Stomach (tissue), 9 donors: Measurements from ENCODE around the gene SYT3. TPM values are rescaled to one million over a fixed set of nuclear protein-coding genes. Genes with fewer than 3 reads are reported as not detected.

Experiments used
- DNase-seq, 2 donors: peaks; one replicate each; pipeline versions ENCODE4 v3.0.0 to v3.0.0-alpha.2; 2013 to 2019
- H3K27ac ChIP-seq, 5 donors: fragments of 200-600 bp in 4 of 5; sonication (generic) in 4 of 5; one replicate each; pipeline ENCODE4 v1.5.1; 2013 to 2019; ENCODE audit warnings: mild to moderate bottlenecking in 1 of 5, moderate library complexity in 1 of 5
- H3K27me3 ChIP-seq, 3 donors: fragments of 200-600 bp; sonication (generic); one replicate each; pipeline ENCODE4 v1.5.1; 2017 to 2019; ENCODE audit warnings: mixed run types in 1 of 3
- H3K36me3 ChIP-seq, 4 donors: fragments of 200-600 bp; sonication (generic); 1 replicate in 3 of 4; 2 replicates in 1 of 4; pipeline ENCODE4 v1.5.1; 2016 to 2019
- H3K4me1 ChIP-seq, 4 donors: fragments of 200-600 bp; sonication (generic); one replicate each; pipeline ENCODE4 v1.5.1; 2016 to 2019
- H3K4me3 ChIP-seq, 4 donors: fragments of 200-600 bp; sonication (generic) in 3 of 4; one replicate each; pipeline ENCODE4 v1.5.1; 2016 to 2019; ENCODE audit warnings: mild to moderate bottlenecking in 1 of 4
- H3K9me3 ChIP-seq, 4 donors: fragments of 200-600 bp; sonication (generic); one replicate each; pipeline ENCODE4 v1.5.1; 2016 to 2019
- EP300 ChIP-seq: sonication (generic); formaldehyde crosslinking; IDR thresholded peaks from one replicate; pipeline ENCODE4 v1.6.1; 2017; ENCODE audit warnings: antibody characterized with exemption
- POLR2A ChIP-seq, 4 donors: fragments of 450-650 bp; IDR thresholded peaks; one replicate each; pipeline ENCODE4 v1.6.1; 2016; ENCODE audit warnings: antibody characterized with exemption in 4 of 4, control low read depth in 2 of 4, mild to moderate bottlenecking in 1 of 4, moderate library complexity in 1 of 4
- POLR2AphosphoS5 ChIP-seq, 3 donors: sonication (generic); formaldehyde crosslinking; IDR thresholded peaks; one replicate each; pipeline ENCODE4 v1.6.1; 2016; ENCODE audit warnings: antibody characterized with exemption in 3 of 3
- WGBS, 5 donors: extraction: QIAGEN DNeasy Blood & Tissue Kit in 3 of 5; methylation state at CpG; one replicate each; pipeline versions ENCODE4 v1.1.5 to v1.1.7; 2013 to 2018; 5-methylcytosine and 5-hydroxymethylcytosine counted together
- intact Hi-C: fragments of 100-400 bp; cut with DNase I; formaldehyde crosslinking; loops from one replicate; pipeline ENCODE4 v1.15.1; 2023; ENCODE audit warnings: low total_unique reads
- polyA plus RNA-seq, 3 donors: library from polyadenylated mRNA; stranded (reverse); fragments of 200-250 nt; gene quantifications; one replicate each; pipeline ENCODE4 v1.2.3, GENCODE V29; 2013
- total RNA-seq, 5 donors: library from RNA; depleted of rRNA; stranded (reverse); fragments of >200 nt; gene quantifications; one replicate each; pipeline versions ENCODE4 v1.1.0 to v1.2.3, GENCODE V29; 2014 to 2016
- TF ChIP-seq, protein P1 (sequence below), 7 experiments: fragments of 450-650 bp in 4 of 7; fragments of 200-600 bp in 3 of 7; sonication (generic) in 3 of 7; IDR thresholded peaks; one replicate each; pipeline ENCODE4 v1.5.1; 2016 to 2019; ENCODE audit warnings: antibody characterized with exemption in 7 of 7, control low read depth in 2 of 7, mild to moderate bottlenecking in 1 of 7
- donor health status: healthy with polysubstance abuse.
- donor health status: Bipolar disorder and iron deficiency.
- donor health status: healthy.

SYT3 gene
- total and polyA plus RNA-seq, 8 donors = 0.13 to 1.3 (median 0.14) TPM; not detected in 5

DNA sequence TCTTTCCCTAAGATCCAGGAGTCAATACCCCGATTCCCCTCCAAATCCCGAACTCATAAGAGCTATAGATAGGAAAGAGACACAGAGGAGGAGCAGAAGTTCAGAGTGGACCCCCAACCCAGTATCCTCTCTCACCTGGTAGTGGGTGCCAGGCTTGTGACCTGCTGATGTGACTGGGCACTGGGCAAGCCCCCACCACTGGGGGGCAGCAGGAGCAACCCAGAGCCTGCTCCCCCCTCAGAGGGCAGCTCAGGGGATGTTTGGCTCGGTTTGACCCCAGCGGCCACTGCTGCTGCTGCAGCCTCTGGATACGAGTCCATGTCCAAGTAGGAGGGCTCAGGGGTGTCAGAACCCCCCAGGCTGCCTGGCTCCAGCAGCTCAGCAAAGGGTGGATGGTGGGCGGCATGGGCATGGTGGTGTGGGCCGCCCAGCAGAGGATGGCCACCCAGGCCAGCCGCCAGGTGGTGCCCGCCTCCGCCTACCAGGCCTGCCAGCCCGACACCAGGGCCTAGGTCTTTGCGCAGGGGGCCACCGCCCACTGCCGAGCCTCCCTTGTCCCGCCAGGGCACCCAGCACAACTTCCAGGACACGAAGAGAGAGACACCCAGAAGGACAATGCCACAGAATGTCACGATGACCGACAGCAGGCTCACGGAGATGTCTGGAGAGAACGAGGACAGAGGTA lies 7.4 kb downstream of the SYT3 start:
- H3K36me3 ChIP-seq = no peaks in the 10 kb centered on the region
- H3K9me3 ChIP-seq = peaks cover 7 to 40% (median 35%) of the 10 kb centered on the region in 4 donors
- DNase-seq = no peak
- no peak overlapping the region for H3K27ac ChIP-seq
- no peak for TF ChIP-seq EP300
- TF ChIP-seq, protein P1, sequence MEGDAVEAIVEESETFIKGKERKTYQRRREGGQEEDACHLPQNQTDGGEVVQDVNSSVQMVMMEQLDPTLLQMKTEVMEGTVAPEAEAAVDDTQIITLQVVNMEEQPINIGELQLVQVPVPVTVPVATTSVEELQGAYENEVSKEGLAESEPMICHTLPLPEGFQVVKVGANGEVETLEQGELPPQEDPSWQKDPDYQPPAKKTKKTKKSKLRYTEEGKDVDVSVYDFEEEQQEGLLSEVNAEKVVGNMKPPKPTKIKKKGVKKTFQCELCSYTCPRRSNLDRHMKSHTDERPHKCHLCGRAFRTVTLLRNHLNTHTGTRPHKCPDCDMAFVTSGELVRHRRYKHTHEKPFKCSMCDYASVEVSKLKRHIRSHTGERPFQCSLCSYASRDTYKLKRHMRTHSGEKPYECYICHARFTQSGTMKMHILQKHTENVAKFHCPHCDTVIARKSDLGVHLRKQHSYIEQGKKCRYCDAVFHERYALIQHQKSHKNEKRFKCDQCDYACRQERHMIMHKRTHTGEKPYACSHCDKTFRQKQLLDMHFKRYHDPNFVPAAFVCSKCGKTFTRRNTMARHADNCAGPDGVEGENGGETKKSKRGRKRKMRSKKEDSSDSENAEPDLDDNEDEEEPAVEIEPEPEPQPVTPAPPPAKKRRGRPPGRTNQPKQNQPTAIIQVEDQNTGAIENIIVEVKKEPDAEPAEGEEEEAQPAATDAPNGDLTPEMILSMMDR (IDR thresholded peaks at IDR 0.05) = no peak
- no peak for TF ChIP-seq POLR2AphosphoS5 (IDR thresholded peaks at IDR 0.05)
- TF ChIP-seq POLR2A (IDR thresholded peaks at IDR 0.05) = no peak
- WGBS, 5 donors = 66 to 79% (median 74%) methylated on average over 16 to 20 of the region's 20 CpGs
- H3K4me3 ChIP-seq = no peak overlapping the region
- peaks cover 0 to 48% (median 10%) of the 10 kb centered on the region in 3 donors for H3K27me3 ChIP-seq
- intact Hi-C loops = no loop called here
- H3K4me1 ChIP-seq = no peaks in the 10 kb centered on the region

DNA sequence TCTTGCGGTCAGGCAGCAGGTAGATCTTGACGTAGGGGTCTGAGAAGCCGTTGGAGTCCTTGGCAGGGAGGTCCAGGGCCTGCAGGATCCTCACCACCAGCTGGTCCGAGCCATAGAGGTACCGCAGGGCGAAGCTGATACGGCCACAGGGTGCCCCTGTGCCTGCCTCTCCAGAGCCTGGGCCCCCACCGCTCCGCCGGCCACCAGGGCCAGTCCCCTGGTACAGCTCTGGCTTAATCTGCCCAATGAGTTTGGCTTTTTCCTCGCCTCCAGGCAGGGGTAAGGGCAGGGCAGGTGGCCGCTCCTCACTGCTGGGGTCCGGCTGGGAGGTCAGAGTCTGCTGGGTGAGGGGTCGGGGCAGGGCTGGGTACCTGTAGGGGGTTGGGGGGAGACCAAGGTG lies 9.9 kb downstream of the SYT3 start:
- 67 to 77% (median 73%) methylated on average over 8 to 14 of the region's 14 CpGs for WGBS, 5 donors
- Histone ChIP-seq H3K9me3 (peaks cover 7 to 29% (median 25%) of the 10 kb centered on the region in 4 donors), H3K4me1 (no peaks in the 10 kb centered on the region), H3K27me3 (peaks cover 0 to 29% (median 5%) of the 10 kb centered on the region in 3 donors), H3K4me3 (no peak overlapping the region), H3K27ac (no peak overlapping the region), H3K36me3 (no peaks in the 10 kb centered on the region)
- intact Hi-C loops = no loop called here
- no peak for DNase-seq
- no peak for TF ChIP-seq POLR2AphosphoS5 (IDR thresholded peaks at IDR 0.05)
- TF ChIP-seq, protein P1 (IDR thresholded peaks at IDR 0.05) = no peak
- no peak for TF ChIP-seq POLR2A (IDR thresholded peaks at IDR 0.05)
- no peak for TF ChIP-seq EP300

DNA sequence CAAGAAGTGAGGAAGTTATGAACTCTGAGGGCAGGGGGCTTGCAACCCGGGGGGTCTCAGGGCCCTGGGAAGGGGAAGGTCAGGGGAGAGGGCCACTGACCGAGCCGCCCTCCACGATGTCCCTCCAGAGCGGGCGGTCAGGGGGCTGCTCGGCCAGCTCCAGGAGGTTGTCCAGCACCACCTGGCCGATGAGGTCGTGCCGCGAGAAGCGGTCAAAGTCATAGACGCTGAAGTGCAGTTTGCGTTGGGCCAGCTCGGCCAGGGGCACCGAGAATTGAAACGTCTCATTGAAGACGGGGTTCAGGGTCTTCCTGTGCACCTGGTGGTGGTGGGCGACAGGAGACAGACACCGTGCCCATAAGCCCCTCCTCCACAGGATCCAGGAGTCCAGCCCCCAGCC lies 10.5 kb downstream of the SYT3 start:
- TF ChIP-seq, protein P1 (IDR thresholded peaks at IDR 0.05) = no peak
- TF ChIP-seq EP300 = no peak
- intact Hi-C loops = no loop called here
- Histone ChIP-seq H3K4me3 (no peak overlapping the region), H3K36me3 (no peaks in the 10 kb centered on the region), H3K27me3 (peaks cover 0 to 29% (median 5%) of the 10 kb centered on the region in 3 donors), H3K4me1 (no peaks in the 10 kb centered on the region), H3K27ac (no peak overlapping the region), H3K9me3 (peaks cover 6 to 23% (median 19%) of the 10 kb centered on the region in 4 donors)
- WGBS, 5 donors = 75 to 82% (median 79%) methylated on average over 20 of the region's 20 CpGs
- DNase-seq = no peak

DNA sequence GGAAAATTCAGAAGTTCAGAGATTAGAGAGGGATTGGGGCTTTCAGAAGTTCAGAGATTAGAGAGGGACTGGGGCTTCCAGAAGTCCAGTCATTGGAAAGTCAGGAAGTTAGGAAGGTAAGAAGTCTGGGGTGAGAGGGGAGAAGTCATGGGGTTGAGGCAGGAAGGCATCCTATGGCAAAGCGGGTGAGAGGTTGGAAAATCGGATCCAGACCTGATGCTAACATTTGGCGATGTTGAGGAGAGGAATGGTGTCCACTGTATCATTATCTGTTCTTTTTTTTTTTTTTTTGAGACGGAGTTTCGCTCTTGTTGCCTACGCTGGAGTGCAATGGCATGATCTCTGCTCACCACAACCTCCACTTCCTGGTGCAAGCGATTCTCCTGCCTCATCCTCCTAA lies 11.1 kb downstream of the SYT3 start:
- WGBS, 5 donors = 89 to 91% (median 90%) methylated on average over 6 to 7 of the region's 7 CpGs
- Histone ChIP-seq H3K27me3 (peaks cover 0 to 29% (median 5%) of the 10 kb centered on the region in 3 donors), H3K4me3 (no peak overlapping the region), H3K27ac (no peak overlapping the region), H3K4me1 (no peaks in the 10 kb centered on the region), H3K36me3 (no peaks in the 10 kb centered on the region), H3K9me3 (peaks cover 0 to 16% (median 12%) of the 10 kb centered on the region in 4 donors)
- no peak for DNase-seq
- TF ChIP-seq EP300 (no peak), POLR2AphosphoS5 (IDR thresholded peaks at IDR 0.05) (no peak), POLR2A (IDR thresholded peaks at IDR 0.05) (no peak)
- TF ChIP-seq, protein P1 (IDR thresholded peaks at IDR 0.05) = no peak
- intact Hi-C loops = no loop called here
